ENCODE measurements around the gene EXOC6. TPM values are rescaled to one million over a fixed set of nuclear protein-coding genes. Genes with fewer than 3 reads are reported as not detected.

EXOC6 gene
- total RNA-seq, 1 donor from 2014 or later = 25.6 TPM

DNA sequence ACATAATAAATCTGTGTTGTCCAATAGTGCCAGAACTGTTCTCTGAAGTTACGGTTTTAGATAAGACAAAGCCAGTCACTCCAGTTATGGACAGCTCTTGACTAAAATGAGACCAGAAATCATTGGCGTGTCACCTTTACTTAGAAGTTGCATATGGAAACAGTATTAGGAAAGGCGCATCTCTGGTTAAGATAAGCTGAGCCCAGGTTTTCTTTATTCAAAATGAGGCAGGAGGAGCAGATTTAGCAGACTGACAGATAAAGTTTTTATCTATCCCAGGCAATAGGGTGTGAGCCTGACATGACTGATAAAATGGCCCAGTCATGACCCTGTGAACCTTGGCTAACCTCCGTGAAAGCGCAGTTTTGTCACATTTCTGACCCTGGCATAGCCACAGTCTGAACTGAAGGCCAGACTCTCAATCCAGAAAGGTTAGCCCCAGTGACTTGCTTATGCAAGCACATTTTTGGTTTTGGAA is 229.6 kb downstream of the EXOC6 start:
- Histone ChIP-seq H3K27ac (no peak overlapping the region), H3F3A (ENCODE audit: low read depth) (peaks cover 15% of the 10 kb centered on the region), H3K36me3 (no peaks in the 10 kb centered on the region), H4K20me1 (ENCODE audit: low read depth) (peaks cover 3% of the 10 kb centered on the region), H3K27me3 (peaks cover 41% of the 10 kb centered on the region), H3K9me3 (ENCODE audit: low read depth) (no peaks in the 10 kb centered on the region), H3K4me3 (no peak overlapping the region), H3K4me1 (peaks cover 8% of the 10 kb centered on the region), H2AFZ (replicated peaks) (no peak overlapping the region), H3K79me2 (ENCODE audit: low read depth) (peaks cover 44% of the 10 kb centered on the region), H3K9ac (no peak overlapping the region), H3K4me2 (no peak overlapping the region)
- no peak for TF ChIP-seq EZH2phosphoT487 (IDR thresholded peaks at IDR 0.05)
- TF ChIP-seq, protein P1, sequence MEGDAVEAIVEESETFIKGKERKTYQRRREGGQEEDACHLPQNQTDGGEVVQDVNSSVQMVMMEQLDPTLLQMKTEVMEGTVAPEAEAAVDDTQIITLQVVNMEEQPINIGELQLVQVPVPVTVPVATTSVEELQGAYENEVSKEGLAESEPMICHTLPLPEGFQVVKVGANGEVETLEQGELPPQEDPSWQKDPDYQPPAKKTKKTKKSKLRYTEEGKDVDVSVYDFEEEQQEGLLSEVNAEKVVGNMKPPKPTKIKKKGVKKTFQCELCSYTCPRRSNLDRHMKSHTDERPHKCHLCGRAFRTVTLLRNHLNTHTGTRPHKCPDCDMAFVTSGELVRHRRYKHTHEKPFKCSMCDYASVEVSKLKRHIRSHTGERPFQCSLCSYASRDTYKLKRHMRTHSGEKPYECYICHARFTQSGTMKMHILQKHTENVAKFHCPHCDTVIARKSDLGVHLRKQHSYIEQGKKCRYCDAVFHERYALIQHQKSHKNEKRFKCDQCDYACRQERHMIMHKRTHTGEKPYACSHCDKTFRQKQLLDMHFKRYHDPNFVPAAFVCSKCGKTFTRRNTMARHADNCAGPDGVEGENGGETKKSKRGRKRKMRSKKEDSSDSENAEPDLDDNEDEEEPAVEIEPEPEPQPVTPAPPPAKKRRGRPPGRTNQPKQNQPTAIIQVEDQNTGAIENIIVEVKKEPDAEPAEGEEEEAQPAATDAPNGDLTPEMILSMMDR (IDR thresholded peaks at IDR 0.05) = no peak
- TF ChIP-seq EZH2 (IDR thresholded peaks at IDR 0.05) = no peak
- peaks cover 20% of the 10 kb centered on the region for H3K4me1 Mint-ChIP-seq
- no peaks in the 10 kb centered on the region for H3K9me3 Mint-ChIP-seq
- H3K36me3 Mint-ChIP-seq = no peaks in the 10 kb centered on the region
- no peak overlapping the region for H3K4me3 Mint-ChIP-seq
- peaks cover 39% of the 10 kb centered on the region for H3K27me3 Mint-ChIP-seq (ENCODE audit: insufficient read depth, low read depth)
- H3K27ac Mint-ChIP-seq = no peak overlapping the region
- DNase-seq (ENCODE audit: low spot score) = no peak

DNA sequence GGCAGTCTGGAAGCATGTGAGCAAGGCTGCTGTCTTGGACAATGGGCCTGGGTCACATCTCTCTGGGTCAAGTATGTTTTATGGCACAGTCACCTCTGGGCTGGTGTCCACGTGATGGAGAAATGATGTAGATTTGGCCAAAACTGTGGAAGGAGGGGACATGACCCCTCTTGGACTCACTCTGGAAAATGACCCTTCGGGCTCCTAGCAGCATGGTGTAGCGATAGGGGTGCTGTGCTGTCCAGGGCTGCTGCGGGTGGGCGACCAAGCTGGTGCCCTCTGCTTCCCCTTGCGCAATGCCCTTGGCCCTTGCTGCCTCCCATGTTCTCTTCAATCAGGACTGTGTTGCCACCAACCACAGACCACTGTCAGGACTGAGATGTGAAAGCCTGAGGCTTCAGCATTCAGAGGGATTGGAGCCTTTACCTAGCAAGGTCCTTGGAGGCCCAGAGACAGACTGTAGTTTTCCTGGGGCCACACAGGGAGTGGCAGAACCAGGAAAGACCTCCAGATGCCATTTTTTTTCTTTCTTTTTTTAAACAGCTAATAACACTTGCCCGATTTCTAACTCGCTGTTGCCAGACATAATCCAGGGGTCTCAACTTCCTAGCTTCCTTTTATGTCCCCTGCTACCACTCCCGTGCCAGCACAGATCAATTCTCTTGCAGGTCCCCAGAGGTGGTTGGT is 231.5 kb downstream of the EXOC6 start:
- no peak for TF ChIP-seq EZH2 (IDR thresholded peaks at IDR 0.05)
- TF ChIP-seq, protein P1 (IDR thresholded peaks at IDR 0.05) = no peak
- TF ChIP-seq EZH2phosphoT487 (IDR thresholded peaks at IDR 0.05) = no peak
- no peak overlapping the region for H3K4me2 ChIP-seq
- no peak overlapping the region for H3K27ac Mint-ChIP-seq
- no peaks in the 10 kb centered on the region for H4K20me1 ChIP-seq (ENCODE audit: low read depth)
- peaks cover 14% of the 10 kb centered on the region for H3K4me1 Mint-ChIP-seq
- no peaks in the 10 kb centered on the region for H3K9me3 ChIP-seq (ENCODE audit: low read depth)
- peaks cover 27% of the 10 kb centered on the region for H3K27me3 Mint-ChIP-seq (ENCODE audit: insufficient read depth, low read depth)
- no peak overlapping the region for H3K4me3 ChIP-seq
- H3K36me3 Mint-ChIP-seq = no peaks in the 10 kb centered on the region
- no peak overlapping the region for H2AFZ ChIP-seq (replicated peaks)
- H3K9ac ChIP-seq = no peak overlapping the region
- no peak overlapping the region for H3K4me3 Mint-ChIP-seq
- H3K27ac ChIP-seq = no peak overlapping the region
- H3F3A ChIP-seq (ENCODE audit: low read depth) = peaks cover 11% of the 10 kb centered on the region
- DNase-seq (ENCODE audit: low spot score) = no peak
- no peaks in the 10 kb centered on the region for H3K36me3 ChIP-seq
- H3K4me1 ChIP-seq = peaks cover 4% of the 10 kb centered on the region
- no peaks in the 10 kb centered on the region for H3K9me3 Mint-ChIP-seq
- peaks cover 22% of the 10 kb centered on the region for H3K27me3 ChIP-seq
- peaks cover 25% of the 10 kb centered on the region for H3K79me2 ChIP-seq (ENCODE audit: low read depth)

DNA sequence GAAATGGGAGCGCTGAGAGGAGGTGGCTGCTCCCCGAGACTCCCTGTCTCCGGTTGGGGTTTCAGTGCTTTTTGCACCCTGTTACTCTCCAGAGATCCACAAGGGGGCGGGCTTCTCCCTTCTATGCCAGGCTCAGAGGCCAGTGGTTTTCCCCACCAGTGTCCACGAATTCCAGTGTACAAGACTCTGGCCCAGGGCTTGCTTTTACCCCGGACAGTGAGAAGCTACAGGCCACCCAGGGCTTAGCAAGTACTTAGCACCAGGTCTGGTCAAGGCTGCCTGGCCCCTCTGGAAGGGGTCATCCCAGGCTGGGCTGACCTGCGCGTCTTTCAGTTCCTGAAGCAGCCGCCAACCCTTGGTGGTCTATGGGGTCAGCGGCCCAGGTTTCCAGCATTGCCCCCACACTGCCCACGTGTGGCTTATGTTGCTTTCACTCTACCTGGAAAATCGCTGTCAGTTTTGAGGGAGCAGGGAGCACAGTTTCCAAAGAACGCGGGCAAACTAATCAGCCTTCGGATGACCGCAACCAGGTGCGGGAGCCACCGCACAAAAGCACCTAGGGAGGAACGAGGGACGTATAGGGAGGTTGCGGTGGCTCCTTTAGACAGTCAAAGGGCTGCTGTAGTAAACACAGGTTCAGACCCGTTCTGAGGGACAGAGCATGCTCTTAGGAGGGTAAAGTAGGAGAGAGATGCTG is 232.2 kb downstream of the EXOC6 start:
- Histone ChIP-seq H3K4me2 (no peak overlapping the region), H3K4me1 (peaks cover 4% of the 10 kb centered on the region), H3K27ac (no peak overlapping the region), H4K20me1 (ENCODE audit: low read depth) (no peaks in the 10 kb centered on the region), H3F3A (ENCODE audit: low read depth) (peaks cover 11% of the 10 kb centered on the region), H2AFZ (replicated peaks) (no peak overlapping the region), H3K27me3 (peaks cover 15% of the 10 kb centered on the region), H3K9ac (no peak overlapping the region), H3K4me3 (no peak overlapping the region), H3K36me3 (no peaks in the 10 kb centered on the region), H3K79me2 (ENCODE audit: low read depth) (peaks cover 18% of the 10 kb centered on the region), H3K9me3 (ENCODE audit: low read depth) (no peaks in the 10 kb centered on the region)
- DNase-seq (ENCODE audit: low spot score) = peak; percentile 66
- Mint-ChIP-seq H3K27me3 (ENCODE audit: insufficient read depth, low read depth) (peaks cover 20% of the 10 kb centered on the region), H3K4me1 (peaks cover 11% of the 10 kb centered on the region), H3K4me3 (no peak overlapping the region), H3K27ac (no peak overlapping the region), H3K36me3 (no peaks in the 10 kb centered on the region), H3K9me3 (no peaks in the 10 kb centered on the region)
- TF ChIP-seq EZH2 (IDR thresholded peaks at IDR 0.05) = no peak
- TF ChIP-seq, protein P1 (IDR thresholded peaks at IDR 0.05) = peak; percentile 84
